PC-3 (cell line): Measurements from ENCODE around the gene SCUBE1.

Experiments used
- EZH2 ChIP-seq: fragments of 300-600 bp; sonication (generic); IDR thresholded peaks from one replicate; pipeline ENCODE4 v1.6.1; 2017; ENCODE audit warnings: antibody characterized with exemption, mild to moderate bottlenecking, low read length; ENCODE audit not compliant: unreplicated experiment
- EZH2phosphoT487 ChIP-seq: fragments of 300-600 bp; sonication (generic); IDR thresholded peaks from 2 replicates; pipeline ENCODE4 v1.6.1; 2018; ENCODE audit warnings: mild to moderate bottlenecking, antibody characterized with exemption, low read length, borderline replicate concordance
- TF ChIP-seq, protein P1 (sequence below): fragments of 300-600 bp; sonication (generic); conservative IDR thresholded peaks from 2 replicates; pipeline ENCODE4 v1.5.1; 2017; ENCODE audit warnings: antibody characterized with exemption, low read depth, mild to moderate bottlenecking, low read length

- TF ChIP-seq, protein P1, sequence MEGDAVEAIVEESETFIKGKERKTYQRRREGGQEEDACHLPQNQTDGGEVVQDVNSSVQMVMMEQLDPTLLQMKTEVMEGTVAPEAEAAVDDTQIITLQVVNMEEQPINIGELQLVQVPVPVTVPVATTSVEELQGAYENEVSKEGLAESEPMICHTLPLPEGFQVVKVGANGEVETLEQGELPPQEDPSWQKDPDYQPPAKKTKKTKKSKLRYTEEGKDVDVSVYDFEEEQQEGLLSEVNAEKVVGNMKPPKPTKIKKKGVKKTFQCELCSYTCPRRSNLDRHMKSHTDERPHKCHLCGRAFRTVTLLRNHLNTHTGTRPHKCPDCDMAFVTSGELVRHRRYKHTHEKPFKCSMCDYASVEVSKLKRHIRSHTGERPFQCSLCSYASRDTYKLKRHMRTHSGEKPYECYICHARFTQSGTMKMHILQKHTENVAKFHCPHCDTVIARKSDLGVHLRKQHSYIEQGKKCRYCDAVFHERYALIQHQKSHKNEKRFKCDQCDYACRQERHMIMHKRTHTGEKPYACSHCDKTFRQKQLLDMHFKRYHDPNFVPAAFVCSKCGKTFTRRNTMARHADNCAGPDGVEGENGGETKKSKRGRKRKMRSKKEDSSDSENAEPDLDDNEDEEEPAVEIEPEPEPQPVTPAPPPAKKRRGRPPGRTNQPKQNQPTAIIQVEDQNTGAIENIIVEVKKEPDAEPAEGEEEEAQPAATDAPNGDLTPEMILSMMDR: peak; percentile 55
- no peak for TF ChIP-seq EZH2phosphoT487
- no peak for TF ChIP-seq EZH2
Measured at GRCh38 chr22:43228330-43228729, 114.8 kb downstream of the SCUBE1 start.
